T-helper 2 cell treated with Interferon-gamma antibody and Interleukin-4, amounts not matched to agents 5 μg/mL and 100 μg/mL, for 36 hours (primary cell): ENCODE data around the gene RASGRP1.
"Not testable (repeated sequence)": the region's sequence is repeated elsewhere in the genome, so short reads cannot be mapped to it uniquely, and the experiment has no call there.

Experiments used
- DNase-seq: peaks from one replicate; pipeline ENCODE4 v3.0.0; 2021; ENCODE audit warnings: low spot score
- H3K27ac Mint-ChIP-seq: one replicate; pipeline ENCODE4 v1.8.0; 2021; ENCODE audit warnings: mild to moderate bottlenecking, mixed read lengths
- H3K27me3 Mint-ChIP-seq: one replicate; pipeline ENCODE4 v1.8.0; 2021; ENCODE audit warnings: low read depth, mixed read lengths
- H3K36me3 Mint-ChIP-seq: one replicate; pipeline ENCODE4 v1.8.0; 2021; ENCODE audit warnings: low read depth, mixed read lengths
- H3K4me1 Mint-ChIP-seq: one replicate; pipeline ENCODE4 v1.8.0; 2021; ENCODE audit warnings: low read depth, mixed read lengths
- H3K4me3 Mint-ChIP-seq: one replicate; pipeline ENCODE4 v1.8.0; 2022; ENCODE audit warnings: mild to moderate bottlenecking, moderate library complexity, mixed read lengths
- H3K9me3 Mint-ChIP-seq: one replicate; pipeline ENCODE4 v1.8.0; 2021; ENCODE audit warnings: mixed read lengths

The RASGRP1 gene

GRCh38 chr15:38593524-38593923, 28.9 kb upstream of the RASGRP1 start:
- Mint-ChIP-seq H3K9me3 (no peaks in the 10 kb centered on the region), H3K27ac (no peak overlapping the region), H3K4me3 (no peak overlapping the region)

GRCh38 chr15:38589502-38589901, 24.9 kb upstream of the RASGRP1 start:
- Mint-ChIP-seq H3K4me3 (peak overlapping the region; percentile 14), H3K27ac (peak overlapping the region; percentile 32), H3K36me3 (peaks cover 6% of the 10 kb centered on the region), H3K4me1 (peaks cover 29% of the 10 kb centered on the region), H3K9me3 (peaks cover 5% of the 10 kb centered on the region), H3K27me3 (no peaks in the 10 kb centered on the region)
- peak; percentile 22 for DNase-seq

More at GRCh38 chr15:38593524-38593923, 28.9 kb upstream of the RASGRP1 start:
- peaks cover 13% of the 10 kb centered on the region for H3K4me1 Mint-ChIP-seq
- no peaks in the 10 kb centered on the region for H3K27me3 Mint-ChIP-seq
- DNase-seq = no peak
- no peaks in the 10 kb centered on the region for H3K36me3 Mint-ChIP-seq

GRCh38 chr15:38588672-38589071, 24.1 kb upstream of the RASGRP1 start:
- H3K9me3 Mint-ChIP-seq = peaks cover 10% of the 10 kb centered on the region
- peaks cover 29% of the 10 kb centered on the region for H3K4me1 Mint-ChIP-seq
- H3K36me3 Mint-ChIP-seq = peaks cover 6% of the 10 kb centered on the region
- H3K4me3 Mint-ChIP-seq = peak overlapping the region; percentile 16
- H3K27ac Mint-ChIP-seq = no peak overlapping the region
- no peaks in the 10 kb centered on the region for H3K27me3 Mint-ChIP-seq
- no peak for DNase-seq

- Mint-ChIP-seq H3K27ac (peak overlapping the region; percentile 59), H3K9me3 (peaks cover 16% of the 10 kb centered on the region), H3K4me1 (peaks cover 29% of the 10 kb centered on the region), H3K4me3 (no peak overlapping the region), H3K36me3 (peaks cover 6% of the 10 kb centered on the region), H3K27me3 (no peaks in the 10 kb centered on the region)
- DNase-seq = no peak
Observed at GRCh38 chr15:38587214-38587613, 22.6 kb upstream of the RASGRP1 start.

- Mint-ChIP-seq H3K9me3 (peaks cover 16% of the 10 kb centered on the region), H3K4me1 (peaks cover 29% of the 10 kb centered on the region)
- not testable (repeated sequence) for DNase-seq, H3K27me3 Mint-ChIP-seq, H3K4me3 Mint-ChIP-seq, H3K27ac Mint-ChIP-seq, H3K36me3 Mint-ChIP-seq
Observed at GRCh38 chr15:38586005-38586404, 21.4 kb upstream of the RASGRP1 start.

GRCh38 chr15:38578626-38579025, 14.0 kb upstream of the RASGRP1 start:
- Mint-ChIP-seq H3K27me3 (no peaks in the 10 kb centered on the region), H3K4me3 (no peak overlapping the region), H3K4me1 (peaks cover 5% of the 10 kb centered on the region), H3K36me3 (no peaks in the 10 kb centered on the region), H3K9me3 (peaks cover 6% of the 10 kb centered on the region), H3K27ac (no peak overlapping the region)
- DNase-seq = no peak

GRCh38 chr15:38577424-38577987, 12.9 kb upstream of the RASGRP1 start:
- Mint-ChIP-seq H3K4me1 (peaks cover 5% of the 10 kb centered on the region), H3K4me3 (no peak overlapping the region), H3K9me3 (no peaks in the 10 kb centered on the region), H3K27ac (no peak overlapping the region), H3K27me3 (no peaks in the 10 kb centered on the region), H3K36me3 (peaks cover 1% of the 10 kb centered on the region)
- no peak for DNase-seq

- Mint-ChIP-seq H3K27ac (no peak overlapping the region), H3K4me1 (peaks cover 5% of the 10 kb centered on the region), H3K4me3 (no peak overlapping the region), H3K27me3 (no peaks in the 10 kb centered on the region), H3K36me3 (peaks cover 1% of the 10 kb centered on the region), H3K9me3 (peaks cover 4% of the 10 kb centered on the region)
- DNase-seq = no peak
Observed at GRCh38 chr15:38576837-38577236, 12.2 kb upstream of the RASGRP1 start.

- no peak for DNase-seq
- Mint-ChIP-seq H3K4me3 (no peak overlapping the region), H3K27me3 (peaks cover under 1% of the 10 kb centered on the region), H3K4me1 (peaks cover 5% of the 10 kb centered on the region), H3K36me3 (peaks cover 3% of the 10 kb centered on the region), H3K27ac (no peak overlapping the region), H3K9me3 (peaks cover 7% of the 10 kb centered on the region)
Observed at GRCh38 chr15:38576261-38576660, 11.6 kb upstream of the RASGRP1 start.

- Mint-ChIP-seq H3K4me1 (peaks cover 48% of the 10 kb centered on the region), H3K27me3 (no peaks in the 10 kb centered on the region), H3K36me3 (peaks cover 37% of the 10 kb centered on the region), H3K4me3 (peak overlapping the region; percentile 80), H3K9me3 (peaks cover 7% of the 10 kb centered on the region), H3K27ac (peak overlapping the region; percentile 87)
- no peak for DNase-seq
Observed at GRCh38 chr15:38565287-38565670, 665 bp upstream of the RASGRP1 start.

GRCh38 chr15:38563723-38564519, 693 bp downstream of the RASGRP1 start:
- H3K27me3 Mint-ChIP-seq = no peaks in the 10 kb centered on the region
- H3K4me1 Mint-ChIP-seq = peaks cover 59% of the 10 kb centered on the region
- peak overlapping the region; percentile 88 for H3K4me3 Mint-ChIP-seq
- H3K9me3 Mint-ChIP-seq = peaks cover 6% of the 10 kb centered on the region
- peaks cover 50% of the 10 kb centered on the region for H3K36me3 Mint-ChIP-seq
- peak; percentile 90 for DNase-seq
- H3K27ac Mint-ChIP-seq = peak overlapping the region; percentile 91

- Mint-ChIP-seq H3K4me3 (peak overlapping the region; percentile 88), H3K4me1 (peaks cover 74% of the 10 kb centered on the region), H3K27ac (peak overlapping the region; percentile 91), H3K9me3 (no peaks in the 10 kb centered on the region), H3K27me3 (no peaks in the 10 kb centered on the region), H3K36me3 (peaks cover 62% of the 10 kb centered on the region)
- no peak for DNase-seq
Observed at GRCh38 chr15:38562278-38562677, 2.3 kb downstream of the RASGRP1 start.

GRCh38 chr15:38560456-38560926, 4.1 kb downstream of the RASGRP1 start:
- Mint-ChIP-seq H3K9me3 (no peaks in the 10 kb centered on the region), H3K4me1 (peaks cover 79% of the 10 kb centered on the region), H3K27ac (peak overlapping the region; percentile 91), H3K4me3 (peak overlapping the region; percentile 88), H3K27me3 (no peaks in the 10 kb centered on the region), H3K36me3 (peaks cover 78% of the 10 kb centered on the region)
- peak; percentile 72 for DNase-seq

- DNase-seq = no peak
- Mint-ChIP-seq H3K27me3 (no peaks in the 10 kb centered on the region), H3K9me3 (no peaks in the 10 kb centered on the region), H3K4me1 (peaks cover 82% of the 10 kb centered on the region), H3K36me3 (peaks cover 85% of the 10 kb centered on the region), H3K27ac (peak overlapping the region; percentile 91), H3K4me3 (peak overlapping the region; percentile 88)
Observed at GRCh38 chr15:38559636-38560307, 4.8 kb downstream of the RASGRP1 start.
